ENCODE data around the gene ABCB11. TPM values are rescaled to one million over a fixed set of nuclear protein-coding genes. Genes with fewer than 3 reads are reported as not detected.

The ABCB11 gene
- total RNA-seq, 1 experiment from 2014 or later, result 0.12 TPM

- ChIA-PET POLR2A (no interaction called here), CTCF (no interaction called here), RAD21 (ENCODE audit: low non-redundant PET in 1 of 2, low total read pairs in 2 of 2, uncharacterized antibody in 2 of 2, unreplicated experiment in 2 of 2) (no interaction called here)
- Histone ChIP-seq H2AFZ (ENCODE audit: low read depth, low read length, poor library complexity, severe bottlenecking) (no peak overlapping the region), H3K4me2 (ENCODE audit: low read length) (no peak overlapping the region), H3K79me2 (ENCODE audit: insufficient read depth, low read length) (no peaks in the 10 kb centered on the region), H3K36me3 (ENCODE audit: control insufficient read depth in 1 of 2, insufficient read depth in 2 of 2, low read length in 2 of 2) (no peaks in the 10 kb centered on the region), H3K9me3 (ENCODE audit: control insufficient read depth in 1 of 2, insufficient read depth in 1 of 2, low read depth in 1 of 2, low read length in 2 of 2) (no peaks in the 10 kb centered on the region), H4K20me1 (ENCODE audit: insufficient read depth) (no peaks in the 10 kb centered on the region), H3K27me3 (ENCODE audit: insufficient read depth, low read length) (no peaks in the 10 kb centered on the region), H3K9ac (ENCODE audit: low read length) (no peak overlapping the region), H3K4me3 (replicated peaks in 1 of 2; ENCODE audit: low read depth in 1 of 2, low read length in 2 of 2) (no peak overlapping the region), H3K27ac (ENCODE audit: low read depth, low read length) (no peak overlapping the region), H3K4me1 (ENCODE audit: control insufficient read depth in 1 of 2, insufficient read depth in 2 of 2, low read length in 2 of 2) (peaks cover 0 to 8% of the 10 kb centered on the region in 2 experiments; a peak in 1 of 4 replicates), H3K9me2 (ENCODE audit: insufficient read depth) (no peaks in the 10 kb centered on the region)
- DNase-seq (ENCODE audit: low read depth, low spot score), result no peak
- TF ChIP-seq FOSL1 (IDR thresholded peaks at IDR 0.05; ENCODE audit: low read depth) (no peak), SRF (IDR thresholded peaks at IDR 0.05; ENCODE audit: low read depth) (no peak), ELF1 (IDR thresholded peaks at IDR 0.05; ENCODE audit: borderline replicate concordance, low read depth) (no peak), POLR2A (IDR thresholded peaks at IDR 0.05; ENCODE audit: borderline replicate concordance, extremely low read depth, insufficient read depth, insufficient read length) (no peak), JUND (IDR thresholded peaks at IDR 0.05) (no peak), SIN3A (IDR thresholded peaks at IDR 0.05; ENCODE audit: low read depth) (no peak)
- ATAC-seq, result no peak
- no TSS peak for BruUV-seq (replicated peaks)
- intact Hi-C loops (cut with micrococcal nuclease), result no loop called here
Observed at GRCh38 chr2:169042856-169043255, 11.7 kb upstream of the ABCB11 start.

GRCh38 chr2:169041594-169041993, 10.5 kb upstream of the ABCB11 start:
- H3K9me3 ChIP-seq (ENCODE audit: control insufficient read depth in 1 of 2, insufficient read depth in 1 of 2, low read depth in 1 of 2, low read length in 2 of 2), result no peaks in the 10 kb centered on the region
- CTCF ChIA-PET, result no interaction called here
- H3K9ac ChIP-seq (ENCODE audit: low read length), result no peak overlapping the region
- H4K20me1 ChIP-seq (ENCODE audit: insufficient read depth), result no peaks in the 10 kb centered on the region
- H3K4me3 ChIP-seq (replicated peaks in 1 of 2; ENCODE audit: low read depth in 1 of 2, low read length in 2 of 2), result no peak overlapping the region
- POLR2A ChIA-PET, result no interaction called here
- intact Hi-C loops (cut with micrococcal nuclease), result no loop called here
- DNase-seq (ENCODE audit: low read depth, low spot score) (no peak), ATAC-seq (no peak)
- no peak overlapping the region for H3K27ac ChIP-seq (ENCODE audit: low read depth, low read length)
- H3K79me2 ChIP-seq (ENCODE audit: insufficient read depth, low read length), result no peaks in the 10 kb centered on the region
- TF ChIP-seq CTCF (IDR thresholded peaks at IDR 0.05 in 2 of 3, conservative IDR thresholded peaks at IDR 0.05 in 1 of 3; ENCODE audit: borderline replicate concordance in 1 of 3, insufficient read depth in 1 of 3, low read depth in 2 of 3, low read length in 2 of 3) (no peak), SP1 (IDR thresholded peaks at IDR 0.05; ENCODE audit: low read depth) (no peak), ZNF274 (IDR thresholded peaks at IDR 0.05; ENCODE audit: low read depth, low read length) (no peak), JUND (IDR thresholded peaks at IDR 0.05) (no peak), ZFX (IDR thresholded peaks at IDR 0.05) (no peak), CBX3 (IDR thresholded peaks at IDR 0.05; ENCODE audit: low read depth) (no peak), REST (IDR thresholded peaks at IDR 0.05; ENCODE audit: low read depth) (no peak), EZH2phosphoT487 (IDR thresholded peaks at IDR 0.05; ENCODE audit: borderline replicate concordance) (no peak), EGR1 (IDR thresholded peaks at IDR 0.05; ENCODE audit: low read depth) (no peak), MAX (IDR thresholded peaks at IDR 0.05) (no peak), POLR2AphosphoS5 (IDR thresholded peaks at IDR 0.05; ENCODE audit: low read depth, low read length) (no peak)
- BruUV-seq (replicated peaks), result no TSS peak
- RAD21 ChIA-PET (ENCODE audit: low non-redundant PET in 1 of 2, low total read pairs in 2 of 2, uncharacterized antibody in 2 of 2, unreplicated experiment in 2 of 2), result no interaction called here
- peaks cover 0 to 8% of the 10 kb centered on the region in 2 experiments; a peak in 1 of 4 replicates for H3K4me1 ChIP-seq (ENCODE audit: control insufficient read depth in 1 of 2, insufficient read depth in 2 of 2, low read length in 2 of 2)
- no peaks in the 10 kb centered on the region for H3K27me3 ChIP-seq (ENCODE audit: insufficient read depth, low read length)
- H3K36me3 ChIP-seq (ENCODE audit: control insufficient read depth in 1 of 2, insufficient read depth in 2 of 2, low read length in 2 of 2), result no peaks in the 10 kb centered on the region
- no peak overlapping the region for H3K4me2 ChIP-seq (ENCODE audit: low read length)
- no peaks in the 10 kb centered on the region for H3K9me2 ChIP-seq (ENCODE audit: insufficient read depth)
- H2AFZ ChIP-seq (ENCODE audit: low read depth, low read length, poor library complexity, severe bottlenecking), result no peak overlapping the region

Data from HCT116 (cell line).